T-cell (primary cell): ENCODE measurements around the gene PHF20. TPM values are rescaled to one million over a fixed set of nuclear protein-coding genes. Genes with fewer than 3 reads are reported as not detected.

ENCODE experiments used
- ATAC-seq, 4 experiments: fragments of 200-7000 bp in 3 of 4; fragments of 150-1000 bp in 1 of 4; cut with Tn5 transposase; replicated peaks in 1 of 4; 1 replicate in 3 of 4; 2 replicates in 1 of 4; pipeline ENCODE4 v1.10.0; 2021; ENCODE audit warnings: moderate library complexity in 3 of 4, mild to moderate bottlenecking in 2 of 4, moderate number of reproducible peaks in 1 of 4
- CTCF ChIA-PET, 2 donors: fragments of 300-600 bp; sonication (Branson Sonifier 250); formaldehyde crosslinking; loops; one replicate each; lab custom pipeline; 2022; ENCODE audit warnings: antibody characterized with exemption in 2 of 2; lab: Charles Lee
- POLR2A ChIA-PET, 2 donors: fragments of 300-600 bp; sonication (Branson Sonifier 250); formaldehyde crosslinking; loops; one replicate each; lab custom pipeline; 2022; ENCODE audit warnings: antibody characterized with exemption in 2 of 2; lab: Charles Lee
- DNase-seq, 35 experiments: peaks; one replicate each; pipeline versions ENCODE4 v3.0.0 to v3.0.0-alpha.2; 2013 to 2023
- H3K27ac ChIP-seq: one replicate; pipeline ENCODE4 v1.5.1; 2013; ENCODE audit warnings: low read length
- H3K27me3 ChIP-seq, 2 experiments: replicated peaks in 1 of 2; 1 replicate in 1 of 2; 2 replicates in 1 of 2; pipeline versions ENCODE4 v1.6.1 to v1.7.0; 2013; ENCODE audit warnings: low read length in 1 of 2, mixed read lengths in 1 of 2; ENCODE audit not compliant: control insufficient read depth in 2 of 2, insufficient read depth in 2 of 2; ENCODE audit errors: extremely low read depth in 1 of 2
- H3K36me3 ChIP-seq, 2 donors: 1 replicate in 1 of 2; 2 replicates in 1 of 2; pipeline versions ENCODE4 v1.6.1 to v1.7.0; 2013; ENCODE audit warnings: low read length in 1 of 2; ENCODE audit not compliant: control insufficient read depth in 2 of 2, insufficient read depth in 1 of 2; ENCODE audit errors: extremely low read depth in 1 of 2
- H3K4me1 ChIP-seq, 2 experiments: 1 replicate in 1 of 2; 2 replicates in 1 of 2; pipeline versions ENCODE4 v1.6.1 to v1.7.0; 2013; ENCODE audit warnings: low read length in 2 of 2, mixed read lengths in 1 of 2; ENCODE audit not compliant: insufficient read depth in 2 of 2, control insufficient read depth in 1 of 2; ENCODE audit errors: extremely low read depth in 1 of 2
- H3K4me3 ChIP-seq, 2 donors: 1 replicate in 1 of 2; 2 replicates in 1 of 2; pipeline versions ENCODE4 v1.5.1 to v1.7.0; 2013; ENCODE audit warnings: mild to moderate bottlenecking in 2 of 2, low read length in 1 of 2, moderate library complexity in 1 of 2; ENCODE audit not compliant: control insufficient read depth in 1 of 2; ENCODE audit errors: extremely low read depth in 1 of 2
- H3K9me3 ChIP-seq: 2 replicates; pipeline ENCODE4 v1.7.0; 2013
- H3K27ac Mint-ChIP-seq, 2 donors: one replicate each; pipeline ENCODE4 v1.8.0; 2020 to 2021; ENCODE audit warnings: mild to moderate bottlenecking in 2 of 2, mixed read lengths in 2 of 2
- H3K27me3 Mint-ChIP-seq, 2 donors: one replicate each; pipeline ENCODE4 v1.8.0; 2021 to 2022; ENCODE audit warnings: mixed read lengths in 2 of 2
- H3K36me3 Mint-ChIP-seq: one replicate; pipeline ENCODE4 v1.8.0; 2021; ENCODE audit warnings: mixed read lengths
- H3K4me1 Mint-ChIP-seq, 3 donors: one replicate each; pipeline ENCODE4 v1.8.0; 2020 to 2022; ENCODE audit warnings: mixed read lengths in 3 of 3, mild to moderate bottlenecking in 1 of 3
- H3K4me3 Mint-ChIP-seq, 3 donors: one replicate each; pipeline ENCODE4 v1.8.0; 2020 to 2022; ENCODE audit warnings: mild to moderate bottlenecking in 3 of 3, mixed read lengths in 3 of 3, moderate library complexity in 3 of 3
- H3K9me3 Mint-ChIP-seq, 3 donors: one replicate each; pipeline ENCODE4 v1.8.0; 2020 to 2022; ENCODE audit warnings: mixed read lengths in 3 of 3
- WGBS: methylation state at CpG from one replicate; pipeline ENCODE4 v1.1.5; 2013; ENCODE audit warnings: missing lambda C conversion rate; ENCODE audit not compliant: insufficient coverage; 5-methylcytosine and 5-hydroxymethylcytosine counted together
- total RNA-seq, 35 experiments: library from RNA in 6 of 35; stranded (reverse) in 6 of 35; fragments of 120-200 nt in 1 of 35; gene quantifications; one replicate each; pipeline versions ENCODE4 v1.2.1 to v1.2.4 and lab custom pipeline; 2013 to 2026

The PHF20 gene
- total RNA-seq, 5 donors from 2014 or later (not counting 1 experiment from before 2014, with no cell fraction given), result 67.8 to 174 (median 68.9) TPM

- no peak overlapping the region for H3K27ac ChIP-seq
- peaks cover 14 to 28% (median 15%) of the 10 kb centered on the region in 3 donors for H3K4me1 Mint-ChIP-seq
- peaks cover 3 to 46% of the 10 kb centered on the region in 2 donors for H3K36me3 ChIP-seq
- H3K27me3 Mint-ChIP-seq, result no peaks in the 10 kb centered on the region
- no peak overlapping the region for H3K4me3 Mint-ChIP-seq
- 86% methylated on average over 1 of the region's 4 CpGs for WGBS
- peaks cover 58% of the 10 kb centered on the region for H3K36me3 Mint-ChIP-seq
- no peaks in the 10 kb centered on the region for H3K9me3 Mint-ChIP-seq
- ATAC-seq, result no peak
- peaks cover 0 to 2% of the 10 kb centered on the region in 2 experiments for H3K4me1 ChIP-seq
- no peaks in the 10 kb centered on the region for H3K9me3 ChIP-seq
- ChIA-PET POLR2A (no interaction called here), CTCF (interaction anchor here (0.7 to 1.0 kb wide), 2 partner anchors 41 to 392 kb away, joined by 3 to 14 read pairs; no protein-coding TSS in a partner anchor)
- no peak for DNase-seq
- H3K27ac Mint-ChIP-seq, result no peak overlapping the region
- no peak overlapping the region for H3K4me3 ChIP-seq
- H3K27me3 ChIP-seq, result no peaks in the 10 kb centered on the region
Measured at GRCh38 chr20:35901678-35902544, 130.1 kb downstream of the PHF20 start.

DNA sequence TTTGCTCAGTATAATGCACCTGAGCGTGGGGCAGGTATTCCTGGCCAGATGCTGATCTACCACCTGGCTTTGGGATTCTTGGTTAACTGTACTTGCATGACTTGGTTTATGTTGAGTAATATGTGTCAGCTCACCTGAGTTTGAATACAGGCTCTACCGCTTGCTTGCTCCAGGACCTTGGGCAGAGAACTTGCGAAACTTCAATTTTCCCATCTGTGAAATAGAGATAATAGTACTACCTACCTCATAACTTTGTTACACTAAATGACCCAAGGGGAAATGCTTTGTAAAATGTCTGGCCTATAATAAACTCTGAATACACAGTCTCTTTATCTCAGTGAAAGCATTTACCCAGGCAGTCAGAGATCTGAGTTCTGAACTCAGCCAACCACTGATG, 130.7 kb downstream of the PHF20 start:
- no peak overlapping the region for H3K27ac ChIP-seq
- Mint-ChIP-seq H3K27me3 (no peaks in the 10 kb centered on the region), H3K4me3 (no peak overlapping the region), H3K36me3 (peaks cover 58% of the 10 kb centered on the region), H3K27ac (no peak overlapping the region), H3K9me3 (no peaks in the 10 kb centered on the region), H3K4me1 (peaks cover 15 to 32% (median 15%) of the 10 kb centered on the region in 3 donors)
- CTCF ChIA-PET, result interaction anchor here (0.7 to 1.0 kb wide), 2 partner anchors 41 to 392 kb away, joined by 3 to 14 read pairs; no protein-coding TSS in a partner anchor
- H3K36me3 ChIP-seq, result peaks cover 3 to 50% of the 10 kb centered on the region in 2 donors
- DNase-seq (no peak), ATAC-seq (no peak)
- 100% methylated on average over 1 of the region's 3 CpGs for WGBS
- no peaks in the 10 kb centered on the region for H3K9me3 ChIP-seq
- H3K4me3 ChIP-seq, result no peak overlapping the region
- H3K27me3 ChIP-seq, result no peaks in the 10 kb centered on the region
- POLR2A ChIA-PET, result no interaction called here
- H3K4me1 ChIP-seq, result peaks cover 0 to 2% of the 10 kb centered on the region in 2 experiments

GRCh38 chr20:35903843-35904242, 132.0 kb downstream of the PHF20 start:
- H3K9me3 Mint-ChIP-seq, result no peaks in the 10 kb centered on the region
- no peaks in the 10 kb centered on the region for H3K9me3 ChIP-seq
- peaks cover 15 to 45% (median 28%) of the 10 kb centered on the region in 3 donors for H3K4me1 Mint-ChIP-seq
- H3K27ac ChIP-seq, result no peak overlapping the region
- no peak overlapping the region for H3K4me3 Mint-ChIP-seq
- no peak overlapping the region for H3K27ac Mint-ChIP-seq
- ATAC-seq (no peak), DNase-seq (no peak)
- no peaks in the 10 kb centered on the region for H3K27me3 Mint-ChIP-seq
- H3K4me1 ChIP-seq, result peaks cover 0 to 2% of the 10 kb centered on the region in 2 experiments
- peaks cover 3 to 51% of the 10 kb centered on the region in 2 donors for H3K36me3 ChIP-seq
- H3K36me3 Mint-ChIP-seq, result peaks cover 58% of the 10 kb centered on the region
- no CpG with 5 or more reads among the region's 3 CpGs for WGBS
- ChIA-PET CTCF (no interaction called here), POLR2A (no interaction called here)
- H3K27me3 ChIP-seq, result no peaks in the 10 kb centered on the region
- no peak overlapping the region for H3K4me3 ChIP-seq

GRCh38 chr20:35904982-35905663, 133.3 kb downstream of the PHF20 start:
- H3K27me3 Mint-ChIP-seq, result no peaks in the 10 kb centered on the region
- no peaks in the 10 kb centered on the region for H3K9me3 ChIP-seq
- H3K27ac Mint-ChIP-seq, result peak overlapping the region in 1 of 2 donors; percentile 16
- H3K4me1 Mint-ChIP-seq, result peaks cover 15 to 47% (median 30%) of the 10 kb centered on the region in 3 donors
- no peaks in the 10 kb centered on the region for H3K27me3 ChIP-seq
- no peaks in the 10 kb centered on the region for H3K9me3 Mint-ChIP-seq
- peaks cover 0 to 2% of the 10 kb centered on the region in 2 experiments for H3K4me1 ChIP-seq
- ATAC-seq (no peak), DNase-seq (no peak)
- H3K36me3 Mint-ChIP-seq, result peaks cover 59% of the 10 kb centered on the region
- H3K4me3 ChIP-seq, result no peak overlapping the region
- WGBS, result 75% methylated on average over 4 of the region's 4 CpGs
- ChIA-PET POLR2A (interaction anchor here in 1 of 2 donors (0.6 kb wide), 1 partner anchor 27 kb away, joined by 3 read pairs; no protein-coding TSS in a partner anchor), CTCF (no interaction called here)
- H3K27ac ChIP-seq, result no peak overlapping the region
- no peak overlapping the region for H3K4me3 Mint-ChIP-seq
- peaks cover 3 to 44% of the 10 kb centered on the region in 2 donors for H3K36me3 ChIP-seq

DNA sequence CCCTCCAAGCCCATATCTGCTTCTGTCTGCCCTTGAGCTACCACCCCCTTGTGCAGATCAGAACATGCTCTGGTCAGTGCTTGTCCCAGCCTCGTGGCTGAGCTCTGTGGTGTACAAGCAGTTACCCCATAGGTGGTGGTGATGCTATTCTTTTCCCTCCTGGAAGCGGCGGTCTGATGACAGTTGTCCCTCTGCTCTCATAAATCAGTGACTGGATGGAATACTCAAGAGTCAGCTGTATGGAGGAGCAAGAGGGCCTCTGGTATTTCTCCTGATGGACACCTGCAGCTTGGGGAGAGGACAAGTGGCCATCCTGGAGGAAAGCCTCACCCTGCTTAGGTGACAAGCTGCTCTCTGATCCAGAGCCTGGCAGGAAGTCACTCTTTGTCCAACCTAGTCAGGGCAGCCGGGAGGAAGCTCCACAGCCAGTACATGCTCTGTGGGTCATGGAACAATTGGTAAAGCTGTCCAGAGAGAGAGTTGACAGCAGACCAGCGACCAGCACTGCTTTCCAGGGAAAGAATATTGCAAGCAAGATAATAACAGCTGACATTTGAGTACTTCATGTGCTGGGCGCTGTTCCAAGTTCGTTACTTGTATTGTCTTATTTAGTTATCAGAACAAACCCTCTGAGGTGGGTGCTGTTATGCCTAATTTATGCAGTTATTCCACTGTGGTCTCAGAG, 135.3 kb downstream of the PHF20 start:
- Mint-ChIP-seq H3K4me1 (peaks cover 10 to 39% (median 28%) of the 10 kb centered on the region in 3 donors), H3K9me3 (no peaks in the 10 kb centered on the region), H3K27ac (no peak overlapping the region), H3K27me3 (no peaks in the 10 kb centered on the region), H3K4me3 (no peak overlapping the region), H3K36me3 (peaks cover 55% of the 10 kb centered on the region)
- ChIA-PET CTCF (no interaction called here), POLR2A (no interaction called here)
- Histone ChIP-seq H3K27ac (no peak overlapping the region), H3K4me1 (peaks cover 0 to 2% of the 10 kb centered on the region in 2 experiments), H3K4me3 (no peak overlapping the region), H3K9me3 (no peaks in the 10 kb centered on the region), H3K27me3 (no peaks in the 10 kb centered on the region), H3K36me3 (peaks cover 3 to 36% of the 10 kb centered on the region in 2 donors)
- DNase-seq, result no peak
- ATAC-seq, result no peak
- WGBS, result 92% methylated on average over 2 of the region's 7 CpGs

DNA sequence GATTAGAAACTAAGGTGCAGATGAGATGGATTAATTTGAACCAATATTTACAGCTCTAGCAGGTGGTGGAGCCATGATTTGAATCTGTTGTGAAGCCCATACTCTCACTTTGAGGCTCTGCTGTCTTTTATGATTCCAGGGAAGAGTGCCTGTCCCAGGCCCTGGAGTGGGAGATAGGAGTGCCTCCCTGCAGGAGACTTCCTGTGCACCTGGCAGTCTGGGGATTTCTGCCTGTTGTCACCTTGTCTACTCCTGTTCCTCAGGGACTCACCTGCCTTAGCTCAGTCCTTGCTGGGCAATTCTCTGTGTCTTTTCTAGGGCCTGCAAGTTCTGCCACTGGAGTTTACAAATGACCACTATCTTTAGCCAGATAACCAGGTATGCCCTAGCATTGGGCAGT, 136.2 kb downstream of the PHF20 start:
- Histone ChIP-seq H3K27ac (no peak overlapping the region), H3K4me3 (no peak overlapping the region), H3K4me1 (peaks cover 0 to 2% of the 10 kb centered on the region in 2 experiments), H3K36me3 (peaks cover under 1 to 41% of the 10 kb centered on the region in 2 donors), H3K9me3 (no peaks in the 10 kb centered on the region), H3K27me3 (no peaks in the 10 kb centered on the region)
- no peak for DNase-seq
- ChIA-PET POLR2A (no interaction called here), CTCF (no interaction called here)
- Mint-ChIP-seq H3K4me3 (no peak overlapping the region), H3K27me3 (no peaks in the 10 kb centered on the region), H3K27ac (peak overlapping the region in 1 of 2 donors; percentile 17), H3K4me1 (peaks cover 9 to 34% (median 24%) of the 10 kb centered on the region in 3 donors), H3K9me3 (no peaks in the 10 kb centered on the region), H3K36me3 (peaks cover 54% of the 10 kb centered on the region)
- no peak for ATAC-seq
